Stimulated activated CD8-positive, alpha-beta memory T cell treated with anti-CD3 and anti-CD28 coated beads, Interleukin-15, amount 100 ng/mL, for 24 hours (primary cell): ENCODE measurements around the gene CENPP.
"Not testable (repeated sequence)": the region's sequence is repeated elsewhere in the genome, so short reads cannot be mapped to it uniquely, and the experiment has no call there.

Source experiments
- DNase-seq: peaks from one replicate; pipeline ENCODE4 v3.0.0-alpha.2; 2020; ENCODE audit warnings: low read depth

CENPP gene

DNA sequence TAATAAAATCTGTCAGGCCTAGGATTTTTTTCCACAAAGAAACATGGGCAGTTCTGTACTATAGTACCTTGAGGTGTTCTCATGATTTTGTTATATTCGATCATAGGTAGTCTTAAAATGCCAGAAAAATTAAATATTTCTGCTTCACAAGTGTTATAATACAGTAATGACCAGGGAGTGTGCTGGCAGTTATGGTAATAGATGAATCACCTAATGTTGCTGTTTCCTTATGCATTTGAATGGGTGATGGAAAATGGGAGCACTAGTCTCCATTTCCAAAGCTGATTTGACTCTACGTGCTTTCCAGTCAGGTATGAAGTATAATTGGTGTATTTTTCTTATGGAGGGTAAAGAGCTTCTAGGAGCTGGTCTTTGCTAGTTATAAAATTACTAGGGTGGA, 54.9 kb downstream of the CENPP start:
- no peak for DNase-seq

DNA sequence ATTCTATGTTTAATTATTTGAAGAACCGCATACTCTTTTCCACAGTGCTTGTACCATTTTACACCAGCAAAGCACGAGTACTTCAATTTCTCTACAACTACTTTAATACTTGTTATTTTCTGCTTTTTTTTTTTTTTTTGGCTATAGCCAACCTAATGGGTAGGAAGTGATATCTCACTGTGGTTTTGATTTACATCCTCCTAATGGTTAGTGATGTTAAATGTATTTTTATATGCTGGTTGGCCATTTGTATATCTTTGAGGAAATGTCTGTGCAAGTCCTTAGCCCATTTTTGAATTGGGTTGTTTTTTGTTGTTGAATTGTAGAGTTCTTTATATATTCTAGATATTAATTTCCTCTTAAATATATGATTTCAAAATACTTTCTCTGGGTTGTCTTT, 56.0 kb downstream of the CENPP start:
- DNase-seq: no peak

DNA sequence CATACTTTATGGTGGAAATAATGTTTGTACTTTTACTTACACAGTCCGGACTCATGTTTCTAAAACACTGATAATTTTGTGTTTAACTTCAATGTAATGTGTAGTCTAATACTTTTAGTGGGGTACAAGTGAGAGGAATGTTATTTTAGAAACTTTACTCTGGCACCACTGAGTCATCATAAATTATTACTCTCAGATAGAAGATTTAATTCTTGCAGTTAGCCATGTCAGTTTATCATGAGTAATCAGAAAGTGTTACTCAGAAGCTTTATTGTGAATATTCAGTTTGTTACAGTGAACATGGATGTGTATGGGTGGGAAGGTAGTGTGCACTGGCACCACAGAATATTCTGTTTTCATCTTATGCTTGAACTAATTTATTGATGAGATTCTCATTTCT, 58.6 kb downstream of the CENPP start:
- DNase-seq: no peak

DNA sequence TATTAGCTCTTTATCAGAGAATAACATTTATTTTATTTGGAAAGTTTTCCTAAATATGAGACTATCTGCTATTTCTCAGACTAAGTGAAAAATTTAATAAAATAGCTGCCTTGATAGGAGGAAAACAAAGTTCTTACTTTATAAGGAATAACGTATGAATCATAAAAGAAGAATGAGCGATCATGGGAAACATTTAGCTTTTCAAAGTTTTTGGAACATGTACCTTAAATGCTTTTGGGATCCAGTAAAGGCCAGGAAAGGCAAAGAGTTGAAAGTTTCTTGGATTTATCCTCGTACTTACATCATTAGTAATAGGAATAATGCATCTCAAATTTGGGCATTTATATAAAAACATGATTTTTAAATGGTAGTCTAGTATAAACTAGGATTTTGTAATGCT, 59.2 kb downstream of the CENPP start:
- no peak for DNase-seq

DNA sequence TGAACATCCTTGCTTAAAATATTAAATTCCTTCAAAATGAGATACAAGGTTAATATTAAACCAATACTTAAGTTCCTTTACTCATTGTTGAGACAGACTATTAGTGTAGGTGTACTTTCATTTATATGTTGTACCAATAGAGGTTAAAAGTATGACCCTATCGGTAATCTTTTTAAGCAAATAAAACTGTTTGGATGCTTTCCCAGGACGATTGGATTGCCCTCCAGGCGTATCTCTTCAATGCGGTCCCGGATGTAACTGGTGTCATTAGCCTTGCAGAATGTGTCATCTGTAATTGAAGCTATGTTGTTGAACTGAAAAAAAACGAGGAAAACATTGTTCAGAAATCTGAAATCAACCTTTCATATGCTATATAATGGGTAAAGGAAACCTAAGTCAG, 59.7 kb downstream of the CENPP start:
- DNase-seq: no peak

DNA sequence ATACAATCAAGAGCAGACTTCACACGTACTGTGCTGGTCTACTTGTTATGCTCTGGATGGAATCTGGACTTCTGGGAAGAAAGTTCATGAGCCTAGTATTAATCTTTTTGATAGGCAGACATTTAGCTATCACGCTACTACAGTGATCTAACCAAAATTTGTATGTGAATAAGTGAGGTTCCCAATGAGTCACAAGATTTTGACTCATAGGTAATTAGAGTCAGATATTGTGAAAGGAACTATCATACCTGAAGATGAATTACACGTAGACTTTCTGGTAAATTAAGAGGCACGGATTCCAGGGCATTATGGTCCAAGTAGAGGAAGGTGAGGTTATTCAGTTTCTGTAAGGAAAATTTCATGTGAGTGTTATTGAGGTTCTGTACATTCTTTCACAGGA, 60.2 kb downstream of the CENPP start:
- DNase-seq: no peak

DNA sequence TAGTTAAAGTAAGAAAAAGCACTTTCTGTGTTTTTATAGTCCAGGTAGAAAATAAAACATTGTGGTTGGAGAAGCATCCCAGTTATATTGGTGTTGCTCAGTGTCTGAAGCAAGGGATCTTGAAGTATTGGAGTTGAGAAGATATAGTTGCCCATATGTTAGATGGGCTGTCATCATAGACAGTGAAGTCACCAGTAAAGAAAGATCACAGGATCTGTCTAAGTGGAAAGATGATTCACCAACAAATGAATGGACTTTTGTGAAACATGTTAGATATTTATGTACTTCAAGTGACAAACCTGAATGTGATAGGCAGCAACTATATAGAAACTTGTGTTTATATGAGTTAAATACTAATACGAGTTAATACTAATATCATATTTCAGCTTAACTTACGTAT, 66.9 kb downstream of the CENPP start:
- DNase-seq: no peak

DNA sequence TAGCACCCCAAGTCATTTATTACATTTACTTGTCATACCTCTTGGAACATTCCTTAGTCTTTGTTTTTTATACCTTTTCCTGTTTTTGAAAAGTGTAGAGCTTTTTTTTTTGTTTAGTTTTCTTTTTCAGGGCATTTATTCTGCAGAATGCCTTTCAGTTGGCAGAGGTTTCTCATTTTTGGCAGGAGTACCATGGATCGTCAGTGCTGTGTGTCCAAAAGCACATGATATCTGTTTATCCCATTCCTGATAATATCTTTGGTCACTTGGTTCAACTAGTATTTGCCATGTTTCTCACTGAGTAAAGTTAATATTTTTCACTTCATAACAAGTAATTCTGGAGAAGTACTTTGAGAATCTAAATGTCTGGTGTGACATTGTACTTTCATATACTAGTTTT, 67.9 kb downstream of the CENPP start:
- no peak for DNase-seq

DNA sequence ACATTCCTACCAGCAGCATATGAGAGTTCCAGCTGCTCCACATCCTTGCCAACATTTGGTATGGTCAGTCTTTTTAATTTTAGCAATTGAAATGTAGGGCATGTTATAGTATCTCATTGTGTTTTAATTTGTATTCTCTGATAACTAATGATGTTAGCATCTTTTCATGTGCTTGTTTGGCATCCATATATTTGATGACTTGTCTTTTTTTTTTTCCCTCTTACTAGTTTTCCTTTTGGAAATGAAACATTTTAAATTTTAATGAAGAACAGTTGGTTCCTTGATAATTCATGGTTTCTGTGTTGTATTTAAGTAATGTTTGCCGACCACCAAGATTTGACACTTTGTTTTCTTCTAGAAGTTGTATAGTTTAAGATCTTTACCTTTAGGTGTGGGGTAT, 69.9 kb downstream of the CENPP start:
- DNase-seq: no peak

DNA sequence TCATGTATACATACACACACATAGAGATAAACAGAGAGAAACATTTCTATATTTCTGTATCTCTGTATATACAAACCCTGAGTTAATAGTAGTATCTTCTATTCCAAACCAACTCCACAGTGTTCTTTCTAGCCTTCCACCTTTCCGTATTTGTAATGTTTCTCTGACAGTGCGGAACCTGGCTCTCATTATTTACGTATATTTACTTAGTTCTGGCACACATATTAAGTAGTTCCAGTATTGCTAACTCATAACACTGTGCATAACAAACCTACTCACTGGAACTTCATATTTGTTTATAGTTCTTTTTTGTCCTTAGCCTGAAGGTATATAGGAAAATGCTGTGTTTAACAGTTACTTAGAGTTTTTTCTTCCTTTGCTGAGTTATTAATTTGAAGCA, 72.1 kb downstream of the CENPP start:
- no peak for DNase-seq

DNA sequence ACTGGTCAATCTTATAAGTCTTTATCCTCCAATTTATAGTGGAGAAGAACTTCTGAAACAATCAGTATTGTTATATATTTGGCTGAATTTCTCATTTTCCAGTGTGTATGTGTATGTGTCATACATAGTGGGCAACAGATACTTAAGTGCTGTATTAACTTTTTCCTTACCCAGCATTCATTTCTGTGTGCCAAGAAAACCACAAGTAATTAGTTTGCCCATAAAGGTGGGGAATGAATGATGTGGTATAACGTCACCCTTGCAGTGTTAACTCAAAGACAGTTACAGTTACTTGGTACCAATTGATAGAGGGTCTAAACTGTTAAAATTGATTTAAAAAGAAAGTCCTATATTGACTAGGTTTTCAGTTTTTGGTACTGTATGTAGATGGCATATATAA, 76.6 kb downstream of the CENPP start:
- no peak for DNase-seq

DNA sequence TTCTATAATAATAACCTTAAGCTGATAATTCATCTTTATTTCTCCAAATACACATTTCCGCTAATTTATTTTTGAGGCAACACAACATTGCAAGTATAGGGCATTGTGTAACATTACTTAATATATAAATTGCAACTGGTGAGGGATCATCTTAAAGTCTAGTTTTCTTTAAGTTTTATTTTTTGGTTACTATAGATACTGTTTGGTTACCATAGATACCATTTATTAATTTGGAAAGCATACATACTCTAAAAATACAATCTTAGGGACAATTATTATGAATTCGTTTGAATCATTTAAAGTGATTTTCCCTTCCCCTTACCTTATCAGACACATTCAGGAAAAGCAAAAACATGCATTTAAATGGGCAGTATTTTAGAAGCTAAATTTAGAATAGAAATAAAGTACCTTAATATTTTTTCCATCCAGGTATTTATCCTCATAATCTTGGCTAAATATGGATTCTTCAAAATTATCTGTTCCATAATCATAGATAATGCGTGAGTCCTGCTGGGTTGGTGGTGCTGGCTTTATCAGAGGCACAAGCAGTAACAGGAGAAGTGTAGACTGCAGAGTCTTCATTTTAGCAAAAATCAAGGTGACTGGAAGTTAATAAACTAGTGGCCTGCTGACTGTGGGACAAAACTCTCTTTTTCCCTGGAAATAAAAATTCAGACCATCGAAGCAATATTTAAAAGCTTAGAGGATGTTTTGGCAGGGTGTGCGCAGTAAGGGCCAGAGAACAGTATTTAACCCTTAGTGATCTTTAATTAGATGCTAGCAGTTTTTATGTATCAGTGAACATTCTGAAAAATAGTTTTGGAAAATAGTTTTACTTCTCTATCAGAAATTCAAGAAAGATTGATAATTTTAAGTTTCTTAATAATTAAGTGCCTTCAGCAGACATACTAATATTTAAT, 77.3 kb downstream of the CENPP start:
- DNase-seq: no peak

DNA sequence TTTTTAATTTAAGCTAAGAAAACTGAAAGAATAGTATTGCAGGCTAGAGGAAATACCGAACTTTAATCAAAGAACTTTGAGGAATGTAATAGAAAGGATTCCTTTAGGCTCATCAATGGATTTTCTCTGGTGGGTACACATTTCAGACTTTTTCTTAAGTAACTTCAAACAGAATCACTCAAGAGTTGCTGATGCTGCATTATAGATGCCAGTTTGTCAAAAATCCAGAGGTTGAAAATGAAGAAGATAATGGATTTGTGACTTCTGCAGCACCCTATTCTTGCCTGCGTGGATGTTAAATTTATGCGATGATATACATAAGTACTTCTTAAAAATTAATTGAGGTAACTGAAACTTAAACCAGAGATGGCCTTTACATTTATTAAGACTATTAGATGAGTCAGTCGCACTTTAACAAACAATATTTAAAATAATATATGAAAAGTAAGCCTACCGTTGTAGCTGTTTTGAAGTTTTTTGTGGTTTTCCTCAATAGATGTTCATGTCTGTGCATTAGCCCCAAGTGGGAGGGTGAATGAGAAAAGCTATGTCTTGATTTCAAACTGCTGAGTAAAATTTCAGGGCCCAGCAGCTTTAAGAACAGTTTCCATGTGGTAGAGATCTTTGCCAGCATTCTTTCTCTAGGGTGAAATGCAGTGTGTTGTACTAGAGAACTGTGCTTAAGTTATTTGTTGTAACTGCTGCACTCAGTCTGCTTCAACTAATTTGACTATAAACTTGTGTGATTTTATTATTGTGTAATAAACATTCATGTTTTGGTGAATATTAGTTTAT, 78.5 kb downstream of the CENPP start, which contains the start of gene OGN:
Gene OGN, minus strand, starts transcription at position 537 of the 795 bp plus-strand sequence. CDS start 1,171 bp downstream, outside the sequence.
- no peak for DNase-seq

DNA sequence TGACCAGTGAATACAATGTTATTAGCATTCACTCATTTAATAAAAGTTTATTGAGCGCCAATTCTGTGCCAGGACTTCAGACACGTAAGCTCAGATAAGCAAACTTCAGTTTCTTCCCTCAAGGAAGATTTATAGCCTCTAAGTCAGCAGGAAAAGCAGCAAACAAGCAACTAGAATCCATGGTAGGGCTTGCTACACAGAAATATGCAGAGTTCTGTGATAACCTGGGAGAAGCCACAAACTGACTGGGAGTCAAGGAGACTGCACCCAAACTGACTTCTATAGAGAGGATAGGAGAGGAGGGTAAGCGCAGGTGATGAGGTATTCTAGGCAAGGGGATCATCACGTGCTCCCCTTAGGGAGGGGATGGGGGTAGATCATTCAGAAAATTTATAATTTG, 80.1 kb downstream of the CENPP start:
- DNase-seq: no peak

DNA sequence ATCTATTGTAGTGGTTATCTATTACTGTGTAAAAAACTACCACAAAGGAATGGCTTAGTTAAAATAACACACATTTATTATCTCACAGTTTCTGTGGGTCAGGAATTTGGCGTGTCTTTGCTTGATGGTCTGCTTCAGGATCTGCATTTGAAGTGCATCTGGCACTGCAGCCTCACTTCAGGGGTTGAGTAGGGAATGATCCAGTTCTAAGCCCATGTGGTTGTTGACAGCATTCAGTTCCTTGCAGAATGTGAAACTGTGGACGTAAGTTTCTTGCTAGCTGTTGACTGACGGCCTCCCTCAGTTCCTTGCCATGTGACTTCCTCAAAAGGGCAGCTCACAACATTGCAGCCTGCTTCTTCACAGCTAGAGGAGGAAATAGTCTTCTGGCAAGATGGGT, 80.7 kb downstream of the CENPP start:
- no peak for DNase-seq

DNA sequence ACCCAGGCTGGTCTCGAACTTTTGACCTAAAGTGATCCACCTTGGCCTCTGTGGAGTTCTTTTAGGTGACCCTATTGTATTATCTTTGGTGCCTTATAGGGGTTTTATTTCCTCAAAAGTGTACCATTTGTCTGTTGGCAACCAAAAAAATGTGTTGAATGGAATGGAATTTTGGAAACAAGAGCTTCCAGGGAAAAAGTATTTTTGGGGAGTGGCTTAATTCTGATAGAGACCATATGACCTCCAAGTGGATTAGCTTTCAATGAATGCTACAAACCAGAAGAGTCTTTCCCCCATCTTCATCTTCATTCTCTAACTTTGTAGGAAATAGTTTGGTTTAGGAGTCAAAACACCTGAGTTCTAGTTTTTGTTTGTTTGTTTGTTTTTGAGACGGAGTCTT, 82.1 kb downstream of the CENPP start:
- no peak for DNase-seq

DNA sequence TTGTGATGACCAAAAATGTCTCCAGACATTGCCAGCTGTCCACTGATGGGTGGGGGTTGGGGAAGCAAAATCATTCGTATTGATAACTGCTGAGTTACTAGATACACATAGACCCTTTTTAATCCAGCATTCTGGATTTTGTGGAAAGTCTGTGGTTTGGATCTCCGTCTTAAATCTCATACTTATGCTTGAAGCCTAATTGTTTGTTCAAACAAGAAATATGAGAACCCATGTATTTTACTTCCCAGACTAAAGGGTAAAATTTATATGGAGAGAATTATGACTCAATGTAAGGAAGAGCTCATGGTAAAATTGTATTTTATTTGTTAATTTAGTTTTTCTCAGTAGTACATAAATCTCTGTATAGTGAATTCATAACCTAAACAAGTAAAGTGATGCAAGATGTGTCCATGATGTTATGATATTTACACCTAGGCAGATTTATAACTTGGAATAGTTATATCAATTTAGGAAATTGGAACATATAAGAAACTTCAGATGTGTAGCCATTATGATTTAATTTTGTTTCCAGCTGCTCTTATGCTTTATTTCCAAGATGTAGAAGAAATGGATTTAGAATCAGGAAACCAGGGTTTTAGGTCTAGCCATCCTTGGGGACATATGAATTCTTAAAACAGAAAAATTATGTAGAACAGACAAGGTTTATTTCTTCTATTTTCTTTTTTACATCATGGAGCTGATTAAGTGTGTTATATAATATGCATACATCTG, 83.2 kb downstream of the CENPP start:
- DNase-seq: no peak

DNA sequence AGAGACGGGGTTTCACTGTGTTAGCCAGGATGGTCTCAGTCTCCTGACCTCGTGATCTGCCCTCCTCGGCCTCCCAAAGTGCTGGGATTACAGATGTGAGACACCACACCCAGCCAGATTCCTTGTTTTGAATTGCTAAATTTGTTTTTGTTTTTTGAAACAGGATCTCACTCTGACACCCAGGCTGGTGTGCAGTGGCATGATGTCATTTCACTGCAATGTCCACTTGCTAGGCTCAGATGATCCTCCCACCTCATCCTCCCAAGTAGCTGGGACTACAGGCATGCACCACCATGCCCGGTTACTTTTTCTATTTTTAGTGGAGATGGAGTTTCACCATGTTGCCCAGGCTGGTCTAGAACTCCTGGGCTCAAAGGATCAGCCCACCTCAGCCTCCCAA, 85.4 kb downstream of the CENPP start:
- not testable (repeated sequence) for DNase-seq

DNA sequence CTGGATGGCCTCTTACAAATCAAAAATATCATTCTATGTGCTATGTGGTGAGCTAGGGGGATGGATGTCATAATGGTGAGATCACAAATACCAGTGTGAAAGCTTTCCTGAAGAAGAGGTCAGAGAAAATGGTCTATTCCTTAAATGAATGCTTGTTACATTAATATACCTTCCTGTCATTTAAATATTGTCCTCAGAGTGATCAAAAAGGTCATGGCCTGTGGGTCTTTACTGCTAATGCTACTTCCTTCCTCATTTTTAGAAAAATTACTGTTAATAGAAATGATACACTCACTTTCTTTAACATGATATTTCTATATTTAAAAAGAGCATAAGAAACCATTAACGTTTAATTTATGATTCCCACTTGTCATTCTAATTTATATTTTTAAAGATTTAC, 88.8 kb downstream of the CENPP start:
- DNase-seq: no peak

DNA sequence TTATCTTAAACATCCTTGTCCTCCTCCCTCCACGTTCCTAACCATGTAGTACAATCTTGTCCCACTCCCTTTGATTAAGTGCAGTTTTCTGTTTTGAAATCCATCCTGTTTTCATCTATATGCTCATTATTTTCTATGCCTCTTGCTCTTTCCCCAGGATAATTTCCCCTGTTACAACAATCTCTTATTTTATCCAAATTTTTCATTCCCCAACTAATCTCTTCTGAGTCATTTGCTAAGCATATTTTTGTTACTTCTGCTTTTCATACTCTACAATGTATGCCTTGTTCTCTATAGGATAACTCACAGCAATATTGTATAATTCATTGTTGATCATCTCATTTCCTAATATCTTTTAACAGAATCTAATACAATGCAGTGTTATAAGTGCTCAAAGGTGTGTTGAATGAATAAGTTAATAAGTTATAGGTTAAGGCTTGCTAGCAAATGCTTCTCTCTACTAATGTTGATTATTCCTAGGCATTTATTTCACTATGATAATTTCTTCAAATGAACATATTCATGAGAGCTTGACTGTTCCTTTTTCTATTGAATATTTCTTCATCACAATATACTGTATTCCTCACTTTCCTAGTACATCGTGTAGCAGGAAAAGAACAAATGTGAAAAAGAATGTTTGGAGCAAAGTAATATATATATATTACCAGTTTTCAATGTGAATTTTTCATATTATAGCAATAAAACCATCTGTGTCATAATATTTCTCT, 97.0 kb downstream of the CENPP start:
- DNase-seq: no peak

DNA sequence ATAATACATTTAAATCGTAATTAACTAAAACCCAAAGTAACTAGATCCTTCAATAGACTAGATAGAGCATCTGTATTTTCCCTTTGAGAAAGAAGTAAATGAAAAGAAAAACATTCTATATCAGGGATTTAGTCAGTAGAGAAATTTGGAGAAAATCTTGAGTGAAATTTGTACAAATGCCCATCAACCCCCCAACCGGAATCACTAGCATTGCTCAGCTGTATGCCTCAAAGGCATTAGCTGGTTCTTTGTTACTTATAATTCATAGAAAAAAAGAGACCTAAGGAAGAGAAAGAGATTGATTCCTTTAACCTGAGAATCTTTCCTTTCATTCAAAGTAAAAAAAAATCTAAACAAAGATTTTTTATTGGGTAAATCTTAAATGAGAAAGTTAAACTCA, 97.9 kb downstream of the CENPP start:
- DNase-seq: no peak

DNA sequence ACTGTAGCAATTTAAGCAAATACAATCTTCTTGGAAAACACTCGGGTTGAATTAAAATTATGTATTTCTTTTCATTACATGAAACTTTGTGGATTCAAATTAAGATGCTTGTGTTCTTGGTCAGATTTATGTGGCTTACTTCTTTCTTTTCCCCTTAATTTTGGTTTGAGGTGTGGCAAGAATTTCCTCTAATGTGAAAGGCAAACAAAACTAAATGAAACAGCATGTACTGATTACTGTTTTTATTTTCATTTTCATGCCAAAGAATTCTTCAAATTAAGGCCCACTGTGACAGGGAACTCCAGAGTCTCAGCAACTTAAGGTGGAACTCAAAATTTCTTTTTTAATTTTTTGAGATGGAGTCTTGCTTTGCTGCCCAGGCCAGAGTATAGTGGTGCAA, 98.6 kb downstream of the CENPP start, which contains the start of gene OMD:
Gene OMD, minus strand, starts transcription at position 132 of the 400 bp plus-strand sequence. CDS start 6,913 bp downstream, outside the sequence.
- DNase-seq: no peak
